Measurements from ENCODE around the gene DROSHA.
A peak's percentile ranks its signal among the peaks of the same experiment; 100 is the strongest.

Gene DROSHA

DNA sequence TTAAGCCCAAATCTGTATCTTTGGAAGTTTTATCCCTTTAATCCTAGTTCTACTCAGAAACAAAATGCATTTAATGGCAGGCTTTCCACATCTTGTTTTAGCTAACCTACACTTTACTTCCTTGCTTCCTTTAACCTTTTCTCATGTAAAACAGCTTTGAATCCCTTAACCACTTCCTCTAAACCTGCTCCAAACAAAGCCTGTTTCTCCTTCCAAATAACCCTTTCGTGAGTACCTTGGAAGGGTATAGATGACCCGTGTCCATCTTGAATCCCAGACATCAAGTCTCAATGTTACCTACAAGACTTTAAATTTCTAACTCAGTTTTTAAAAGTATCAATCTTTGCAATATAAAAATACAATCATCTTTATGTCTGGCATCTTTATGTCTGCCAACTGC lies 78.4 kb downstream of the DROSHA start:
- no peak overlapping the region for H3K4me3 ChIP-seq (ENCODE audit: low read depth, low read length)
- in situ Hi-C loops (cut with HindIII; ENCODE audit: low pct_ligation_motif_present, low sequenced_read_pairs), result no loop called here
- no peaks in the 10 kb centered on the region for H3K27me3 ChIP-seq (replicated peaks)
- H3K27ac ChIP-seq, result no peak overlapping the region
- TF ChIP-seq, protein P1, sequence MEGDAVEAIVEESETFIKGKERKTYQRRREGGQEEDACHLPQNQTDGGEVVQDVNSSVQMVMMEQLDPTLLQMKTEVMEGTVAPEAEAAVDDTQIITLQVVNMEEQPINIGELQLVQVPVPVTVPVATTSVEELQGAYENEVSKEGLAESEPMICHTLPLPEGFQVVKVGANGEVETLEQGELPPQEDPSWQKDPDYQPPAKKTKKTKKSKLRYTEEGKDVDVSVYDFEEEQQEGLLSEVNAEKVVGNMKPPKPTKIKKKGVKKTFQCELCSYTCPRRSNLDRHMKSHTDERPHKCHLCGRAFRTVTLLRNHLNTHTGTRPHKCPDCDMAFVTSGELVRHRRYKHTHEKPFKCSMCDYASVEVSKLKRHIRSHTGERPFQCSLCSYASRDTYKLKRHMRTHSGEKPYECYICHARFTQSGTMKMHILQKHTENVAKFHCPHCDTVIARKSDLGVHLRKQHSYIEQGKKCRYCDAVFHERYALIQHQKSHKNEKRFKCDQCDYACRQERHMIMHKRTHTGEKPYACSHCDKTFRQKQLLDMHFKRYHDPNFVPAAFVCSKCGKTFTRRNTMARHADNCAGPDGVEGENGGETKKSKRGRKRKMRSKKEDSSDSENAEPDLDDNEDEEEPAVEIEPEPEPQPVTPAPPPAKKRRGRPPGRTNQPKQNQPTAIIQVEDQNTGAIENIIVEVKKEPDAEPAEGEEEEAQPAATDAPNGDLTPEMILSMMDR (IDR thresholded peaks at IDR 0.05; ENCODE audit: low read depth, low read length, missing control alignments), result no peak
- peaks cover 9% of the 10 kb centered on the region for H3K36me3 ChIP-seq (replicated peaks)
- no peak for DNase-seq

- H3K36me3 ChIP-seq (replicated peaks), result peaks cover 14% of the 10 kb centered on the region
- no peaks in the 10 kb centered on the region for H3K27me3 ChIP-seq (replicated peaks)
- TF ChIP-seq, protein P1 (IDR thresholded peaks at IDR 0.05; ENCODE audit: low read depth, low read length, missing control alignments), result no peak
- H3K4me3 ChIP-seq (ENCODE audit: low read depth, low read length), result no peak overlapping the region
- H3K27ac ChIP-seq, result no peak overlapping the region
- DNase-seq, result no peak
- in situ Hi-C loops (cut with HindIII; ENCODE audit: low pct_ligation_motif_present, low sequenced_read_pairs), result no loop called here
Observed at GRCh38 chr5:31452314-31452713, 79.6 kb downstream of the DROSHA start.

DNA sequence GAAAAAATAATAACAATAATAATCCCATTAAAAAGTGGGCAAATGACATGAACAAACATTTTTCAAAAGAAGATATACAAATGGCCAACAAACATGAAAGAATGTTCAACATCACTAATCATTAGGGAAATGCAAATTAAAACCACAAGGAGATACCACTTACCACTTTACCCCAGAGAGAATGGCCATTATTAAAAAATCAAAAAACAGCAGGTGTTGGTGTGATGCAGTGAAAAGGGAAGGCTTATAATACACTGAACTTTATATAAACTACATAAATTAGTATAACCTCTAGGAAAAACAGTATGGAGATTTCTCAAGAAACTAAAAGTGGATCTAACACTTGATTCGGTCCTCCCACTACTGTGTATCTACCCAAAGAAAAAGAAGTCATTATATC lies 81.9 kb downstream of the DROSHA start:
- Histone ChIP-seq H3K27me3 (replicated peaks) (no peaks in the 10 kb centered on the region), H3K4me3 (ENCODE audit: low read depth, low read length) (no peak overlapping the region), H3K36me3 (replicated peaks) (peaks cover 17% of the 10 kb centered on the region), H3K27ac (no peak overlapping the region)
- no peak for DNase-seq
- in situ Hi-C loops (cut with HindIII; ENCODE audit: low pct_ligation_motif_present, low sequenced_read_pairs), result no loop called here
- TF ChIP-seq, protein P1 (IDR thresholded peaks at IDR 0.05; ENCODE audit: low read depth, low read length, missing control alignments), result no peak

DNA sequence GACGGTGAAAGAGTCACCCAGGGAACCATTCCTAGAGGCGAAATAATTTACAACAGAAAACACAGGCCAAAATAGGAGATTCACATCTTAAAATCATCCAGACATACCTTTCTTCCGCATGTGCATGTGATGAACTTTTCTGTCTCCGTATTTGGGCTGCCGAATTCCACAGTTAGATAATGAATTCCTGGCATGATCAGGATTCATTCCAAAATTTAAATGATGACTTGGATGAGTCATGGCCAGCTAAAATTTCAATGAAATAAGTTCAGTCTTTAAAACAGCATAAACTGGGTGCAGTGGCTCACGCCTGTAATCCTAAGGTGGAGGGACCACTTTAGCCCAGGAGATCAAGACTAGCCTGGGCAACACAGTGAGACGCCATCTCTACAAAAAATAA lies 82.7 kb downstream of the DROSHA start:
- Histone ChIP-seq H3K36me3 (replicated peaks) (peaks cover 17% of the 10 kb centered on the region), H3K4me3 (ENCODE audit: low read depth, low read length) (no peak overlapping the region), H3K27me3 (replicated peaks) (no peaks in the 10 kb centered on the region), H3K27ac (no peak overlapping the region)
- in situ Hi-C loops (cut with HindIII; ENCODE audit: low pct_ligation_motif_present, low sequenced_read_pairs), result no loop called here
- TF ChIP-seq, protein P1 (IDR thresholded peaks at IDR 0.05; ENCODE audit: low read depth, low read length, missing control alignments), result no peak
- DNase-seq, result peak; percentile 7

- TF ChIP-seq, protein P1 (IDR thresholded peaks at IDR 0.05; ENCODE audit: low read depth, low read length, missing control alignments), result no peak
- no peak for DNase-seq
- H3K27me3 ChIP-seq (replicated peaks), result no peaks in the 10 kb centered on the region
- H3K36me3 ChIP-seq (replicated peaks), result peaks cover 14% of the 10 kb centered on the region
- in situ Hi-C loops (cut with HindIII; ENCODE audit: low pct_ligation_motif_present, low sequenced_read_pairs), result no loop called here
- no peak overlapping the region for H3K4me3 ChIP-seq (ENCODE audit: low read depth, low read length)
- no peak overlapping the region for H3K27ac ChIP-seq
Observed at GRCh38 chr5:31445041-31445600, 86.8 kb downstream of the DROSHA start.

DNA sequence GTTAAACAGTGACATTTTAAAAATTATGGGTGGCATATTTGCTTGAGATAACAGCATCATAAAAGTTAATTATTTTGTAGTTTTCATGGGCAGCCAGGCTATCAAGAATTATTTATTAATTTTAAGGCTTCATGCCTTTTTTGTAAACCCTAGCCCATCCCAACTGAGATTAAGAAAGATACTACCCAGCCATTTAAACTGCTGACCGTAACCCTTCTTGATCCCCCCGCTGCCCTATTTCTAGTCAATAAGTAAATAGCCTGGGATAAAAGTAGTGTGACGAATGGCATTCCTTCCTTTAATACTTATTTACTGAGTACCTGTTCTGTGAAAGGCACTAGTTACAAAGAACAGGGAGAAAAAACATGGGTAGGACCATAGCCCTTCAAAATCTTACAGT lies 88.3 kb downstream of the DROSHA start:
- in situ Hi-C loops (cut with HindIII; ENCODE audit: low pct_ligation_motif_present, low sequenced_read_pairs), result no loop called here
- Histone ChIP-seq H3K4me3 (ENCODE audit: low read depth, low read length) (no peak overlapping the region), H3K36me3 (replicated peaks) (peaks cover 14% of the 10 kb centered on the region), H3K27me3 (replicated peaks) (no peaks in the 10 kb centered on the region), H3K27ac (no peak overlapping the region)
- TF ChIP-seq, protein P1 (IDR thresholded peaks at IDR 0.05; ENCODE audit: low read depth, low read length, missing control alignments), result no peak
- no peak for DNase-seq

Measured in brain microvascular endothelial cell (primary cell).